ENCODE measurements around the gene ABHD17C.
A peak's percentile ranks its signal among the peaks of the same experiment; 100 is the strongest.
"Not testable (repeated sequence)": the region's sequence is repeated elsewhere in the genome, so short reads cannot be mapped to it uniquely, and the experiment has no call there.

The ABHD17C gene

DNA sequence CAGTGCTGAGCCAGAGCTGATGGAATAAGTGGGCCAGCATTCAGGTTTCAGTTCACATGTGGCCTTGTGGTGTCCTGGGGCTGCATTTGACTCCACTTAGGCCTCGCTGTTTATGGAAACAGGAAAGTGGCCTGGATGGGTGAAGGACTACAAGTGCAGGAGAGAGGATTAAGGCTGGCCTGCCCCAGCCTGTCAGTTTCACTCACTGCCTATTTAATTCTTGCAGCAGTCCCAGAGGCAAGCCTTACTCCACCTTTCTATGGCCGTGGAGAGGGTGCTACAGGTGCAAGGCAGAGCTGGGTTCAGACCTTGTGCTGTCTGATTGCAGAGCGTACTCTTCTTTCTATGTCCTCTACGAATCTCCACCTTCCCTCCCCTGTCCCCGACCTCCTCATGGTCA, 37.7 kb downstream of the ABHD17C start:
- no peak for DNase-seq

- no peak for DNase-seq
These were observed 38.4 kb downstream of the ABHD17C start for GRCh38 chr15:80733460-80733859.

DNA sequence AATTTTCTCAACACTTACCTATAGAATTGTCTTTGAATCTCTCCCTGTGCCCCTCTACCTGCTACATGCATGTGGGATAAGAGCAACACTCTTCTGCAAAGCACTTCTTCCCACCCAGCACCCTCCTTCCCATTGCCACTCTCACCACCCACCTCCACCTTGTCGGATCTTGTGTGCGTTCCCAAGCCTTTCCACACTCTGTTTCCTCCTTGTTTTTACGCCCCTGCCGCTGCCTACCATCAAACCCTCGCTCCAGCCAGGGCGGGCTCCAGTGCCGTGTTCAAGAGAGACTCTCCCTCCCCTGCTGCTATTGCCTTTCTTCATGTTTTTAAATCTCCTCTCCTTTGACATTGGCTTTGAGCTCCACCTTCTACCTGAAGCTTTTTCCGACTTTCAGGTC, 40.2 kb downstream of the ABHD17C start:
- no peak for DNase-seq

- peak; percentile 8 for DNase-seq
These were observed 41.5 kb downstream of the ABHD17C start for GRCh38 chr15:80736560-80736959.

DNA sequence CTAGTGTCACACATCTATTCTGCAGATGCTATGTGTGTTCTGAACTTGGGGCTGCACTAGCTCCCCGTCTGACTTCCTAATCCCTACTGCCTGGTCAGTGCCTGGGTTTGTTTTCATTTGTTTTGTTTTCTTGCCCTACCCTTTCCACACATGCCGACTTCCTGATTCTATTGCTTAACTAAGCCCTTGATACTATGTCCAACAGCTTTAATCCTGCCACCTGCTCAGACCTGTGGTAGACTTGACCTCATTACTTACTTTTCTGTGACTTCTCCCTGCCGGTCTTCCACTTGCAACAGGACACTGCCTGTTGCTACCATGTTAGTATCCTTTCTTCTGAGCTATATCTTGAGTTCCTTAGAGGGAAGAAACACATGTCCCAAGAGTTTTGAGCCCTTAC, 44.8 kb downstream of the ABHD17C start:
- no peak for DNase-seq

DNA sequence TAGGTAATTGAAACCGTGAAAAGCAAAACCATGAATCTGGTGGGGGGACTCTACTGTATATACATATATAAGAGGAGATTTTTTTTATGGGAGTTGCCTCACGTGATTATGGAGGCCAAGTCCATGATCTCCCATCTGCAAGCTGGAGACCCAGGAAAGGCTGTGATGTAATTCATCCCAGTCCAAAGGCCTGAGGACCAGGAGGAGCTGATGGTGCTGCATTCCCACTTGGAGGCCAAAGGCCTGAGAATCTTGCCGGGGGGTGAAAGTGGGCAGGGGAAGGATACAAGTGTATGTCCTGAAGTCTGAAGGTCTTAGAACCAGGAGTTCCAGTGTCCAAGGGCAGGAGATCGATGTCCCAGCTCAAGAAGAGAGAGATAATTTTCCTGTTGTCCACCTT, 47.0 kb downstream of the ABHD17C start:
- no peak for DNase-seq

GRCh38 chr15:80743189-80743833, 48.2 kb downstream of the ABHD17C start:
- DNase-seq: no peak

DNA sequence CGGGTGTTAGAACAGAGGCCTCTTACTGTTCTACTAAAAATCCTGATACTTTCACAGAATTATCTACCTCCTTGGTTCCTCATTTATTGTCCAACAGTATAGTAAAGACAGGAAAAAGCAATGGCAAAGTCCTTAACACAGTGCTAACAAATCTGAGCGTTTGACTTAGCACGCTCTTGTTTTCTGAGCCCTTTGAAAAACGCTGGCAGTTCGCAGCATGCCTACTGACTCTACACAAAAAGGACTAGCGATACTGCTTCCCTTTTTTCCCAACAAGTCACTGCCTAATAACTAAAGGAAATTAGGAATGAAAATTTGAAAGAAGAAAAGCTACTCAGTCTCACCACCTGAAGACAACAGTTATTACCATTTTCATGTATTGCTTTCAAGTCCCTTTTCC, 49.3 kb downstream of the ABHD17C start:
- DNase-seq: no peak

GRCh38 chr15:80744826-80745225, 49.7 kb downstream of the ABHD17C start:
- no peak for DNase-seq

- no peak for DNase-seq
These were observed 50.8 kb downstream of the ABHD17C start for GRCh38 chr15:80745888-80746287.

- DNase-seq: no peak
These were observed 52.4 kb downstream of the ABHD17C start for GRCh38 chr15:80747317-80748053.

GRCh38 chr15:80749589-80749988, 54.5 kb downstream of the ABHD17C start:
- no peak for DNase-seq

DNA sequence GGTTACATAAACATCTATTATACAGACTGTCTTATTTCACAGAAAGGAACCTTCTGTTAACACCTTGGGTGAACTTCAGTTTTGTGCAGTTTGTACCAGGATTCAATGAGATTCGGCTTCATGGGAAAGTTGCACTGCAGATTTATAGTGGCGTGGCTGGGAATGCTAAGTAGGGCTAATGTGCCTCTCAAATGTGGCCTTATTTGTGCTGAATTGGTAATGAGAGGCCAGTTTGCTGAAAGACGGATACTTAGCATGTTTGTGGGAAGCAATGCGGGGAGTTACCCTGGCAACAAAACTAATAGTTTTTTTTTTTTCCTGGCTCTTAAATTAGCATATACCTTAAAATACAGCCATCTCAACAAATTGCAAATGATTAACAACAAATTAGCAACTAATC, 55.5 kb downstream of the ABHD17C start:
- no peak for DNase-seq

DNA sequence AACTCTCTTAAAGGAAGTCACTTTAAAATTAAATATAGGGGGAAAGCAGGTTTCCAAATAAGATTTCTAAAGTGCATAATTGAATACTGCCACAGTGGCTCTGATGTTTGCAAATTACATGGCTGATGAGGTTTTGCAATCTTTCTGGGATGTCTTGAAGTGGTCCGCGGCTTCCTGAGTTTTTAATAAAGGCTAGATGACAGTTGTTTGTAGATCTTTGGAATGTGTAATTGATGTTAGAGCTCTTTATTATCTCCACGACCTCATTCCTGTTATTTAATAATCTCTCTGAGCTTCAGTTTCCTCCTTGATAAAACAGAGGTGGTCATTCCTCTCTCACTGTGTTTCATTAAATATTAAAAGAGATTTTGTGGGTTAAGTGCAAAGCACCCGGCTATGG, 57.1 kb downstream of the ABHD17C start:
- DNase-seq: no peak

DNA sequence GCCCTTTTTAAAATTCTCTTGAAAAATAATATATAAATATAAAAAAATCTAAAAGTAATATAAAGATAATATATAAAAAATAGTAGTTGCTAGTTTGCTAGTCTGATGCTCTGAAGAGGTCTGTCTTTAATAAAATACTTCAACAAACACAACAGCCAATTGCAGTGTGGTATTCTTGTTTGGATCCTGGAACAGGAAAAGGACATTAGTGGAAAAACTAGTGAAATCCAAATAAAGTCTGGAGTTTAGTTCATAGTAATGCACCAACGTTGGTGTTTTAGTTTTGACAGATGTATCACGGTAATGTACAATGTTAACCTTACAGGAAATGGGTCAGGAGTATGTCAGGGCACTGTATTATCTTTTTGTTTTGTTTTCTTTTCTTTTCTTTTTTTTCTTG, 58.1 kb downstream of the ABHD17C start:
- DNase-seq: no peak

GRCh38 chr15:80754014-80754413, 58.9 kb downstream of the ABHD17C start:
- DNase-seq: no peak

- DNase-seq: no peak
These were observed 60.8 kb downstream of the ABHD17C start for GRCh38 chr15:80755885-80756284.

DNA sequence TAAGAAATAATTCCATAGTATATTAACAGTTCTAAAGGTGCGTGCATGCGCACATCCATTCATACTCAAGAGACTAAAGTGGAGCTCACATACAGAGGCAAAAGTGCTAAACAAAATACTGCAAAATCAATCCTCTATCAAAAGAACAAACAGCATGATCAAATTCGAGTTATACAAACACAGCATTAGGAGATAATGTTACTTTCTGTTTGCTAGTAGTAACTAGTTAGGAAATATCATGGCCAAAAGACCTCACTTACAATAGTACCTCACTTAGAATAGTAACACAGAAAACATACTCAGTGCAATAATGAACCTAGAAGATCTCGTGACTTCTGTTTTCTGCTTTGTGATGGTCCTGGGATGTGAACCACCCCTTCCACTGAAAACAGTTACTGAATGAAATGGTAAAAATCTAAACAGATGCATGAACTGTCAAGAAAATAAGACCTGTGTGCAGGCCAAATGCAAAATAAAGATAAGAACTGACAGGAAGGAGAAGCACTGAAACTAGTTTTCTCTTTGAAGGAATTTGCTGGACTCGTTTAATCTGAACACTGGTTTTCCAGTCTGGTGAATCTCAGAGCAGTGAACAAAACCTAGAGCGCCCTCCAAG, 63.1 kb downstream of the ABHD17C start:
- no peak for DNase-seq

DNA sequence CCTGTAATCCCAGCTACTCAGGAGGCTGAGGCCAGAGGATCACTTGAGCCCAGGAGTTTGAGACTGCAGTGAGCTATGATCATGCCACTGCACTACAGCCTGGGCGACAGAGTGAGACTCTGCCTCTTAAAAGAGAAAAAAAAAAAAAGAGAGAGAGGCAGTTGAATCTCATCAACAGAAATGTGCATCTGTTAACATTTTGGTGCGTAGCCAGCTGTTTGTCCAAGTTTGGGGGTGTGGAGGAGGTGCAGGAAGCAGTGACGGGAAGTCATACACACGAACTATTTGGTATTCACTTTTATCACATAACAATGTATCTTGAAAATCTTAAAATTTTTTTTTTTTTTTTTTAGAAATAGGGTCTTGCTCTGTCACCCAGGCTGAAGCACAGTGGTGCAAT, 65.8 kb downstream of the ABHD17C start:
- no peak for DNase-seq

- no peak for DNase-seq
These were observed 66.6 kb downstream of the ABHD17C start for GRCh38 chr15:80761754-80762153.

GRCh38 chr15:80763235-80763634, 68.1 kb downstream of the ABHD17C start:
- DNase-seq: not testable (repeated sequence)

- no peak for DNase-seq
These were observed 69.4 kb downstream of the ABHD17C start for GRCh38 chr15:80764535-80764934.

GRCh38 chr15:80766275-80766674, 71.2 kb downstream of the ABHD17C start:
- no peak for DNase-seq

DNA sequence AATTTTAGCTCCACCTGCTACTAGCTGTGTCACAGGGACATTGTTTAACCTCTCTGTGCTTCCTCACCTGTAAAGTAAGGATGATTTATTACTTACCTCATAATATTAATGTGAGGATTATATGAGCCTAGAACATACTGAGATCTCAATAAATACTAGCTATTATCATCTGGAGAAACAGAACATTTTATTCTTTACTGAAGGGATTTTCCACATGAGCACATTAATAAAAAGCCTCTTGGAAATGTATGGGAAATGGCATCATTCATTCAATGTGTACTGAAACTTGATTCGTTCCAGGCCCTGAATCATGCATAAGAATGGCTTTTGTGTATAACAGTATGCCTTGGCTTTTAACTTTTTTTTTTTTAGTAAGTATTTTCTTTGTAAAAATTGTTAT, 73.0 kb downstream of the ABHD17C start:
- no peak for DNase-seq

Data from NCI-H2081 treated with DMSO at 0.1 percent for 48 hours (cell line).